Activated CD4-positive, alpha-beta T cell treated with anti-CD3 and anti-CD28 coated beads for 36 hours (primary cell): Measurements from ENCODE around the gene XKRX. TPM values are rescaled to one million over a fixed set of nuclear protein-coding genes. Genes with fewer than 3 reads are reported as not detected.
A peak's percentile ranks its signal among the peaks of the same experiment; 100 is the strongest.

ENCODE experiments used
- ATAC-seq: fragments of 200-7000 bp; cut with Tn5 transposase; one replicate; pipeline ENCODE4 v1.10.0; 2021; ENCODE audit warnings: mild to moderate bottlenecking, moderate library complexity
- CTCF ChIA-PET: fragments of 350-600 bp; sonication (Branson Sonifier 250); formaldehyde crosslinking; loops from one replicate; lab custom pipeline; 2021; ENCODE audit warnings: antibody characterized with exemption; lab: Charles Lee
- POLR2A ChIA-PET: fragments of 350-600 bp; sonication (Branson Sonifier 250); formaldehyde crosslinking; loops from one replicate; lab custom pipeline; 2021; ENCODE audit warnings: antibody characterized with exemption, inconsistent platforms; lab: Charles Lee
- DNase-seq: peaks from one replicate; pipeline ENCODE4 v3.0.0-alpha.2; 2020
- H3K27ac Mint-ChIP-seq: one replicate; pipeline ENCODE4 v1.8.0; 2021; ENCODE audit warnings: mixed read lengths
- H3K27me3 Mint-ChIP-seq: one replicate; pipeline ENCODE4 v1.8.0; 2021; ENCODE audit warnings: mixed read lengths
- H3K36me3 Mint-ChIP-seq: one replicate; pipeline ENCODE4 v1.8.0; 2021; ENCODE audit warnings: low read depth, mixed read lengths
- H3K4me1 Mint-ChIP-seq: one replicate; pipeline ENCODE4 v1.8.0; 2021; ENCODE audit warnings: mixed read lengths
- H3K4me3 Mint-ChIP-seq: one replicate; pipeline ENCODE4 v1.8.0; 2021; ENCODE audit warnings: mild to moderate bottlenecking, moderate library complexity, mixed read lengths
- H3K9me3 Mint-ChIP-seq: one replicate; pipeline ENCODE4 v1.8.0; 2021; ENCODE audit warnings: low read depth, mixed read lengths
- intact Hi-C, 2 experiments: fragments of 100-400 bp; cut with DNase I in 1 of 2; cut with micrococcal nuclease in 1 of 2; formaldehyde crosslinking; loops; one replicate each; pipeline versions ENCODE4 v1.14.2 to v1.15.1; 2022 to 2024; cut with DNase I, micrococcal nuclease
- total RNA-seq, 2 experiments: library from RNA; stranded (reverse); gene quantifications; one replicate each; pipeline ENCODE4 v1.2.3, GENCODE V29; 2021

Gene XKRX
- total RNA-seq, 2 experiments from 2014 or later: 0.78 to 1.0 TPM

DNA sequence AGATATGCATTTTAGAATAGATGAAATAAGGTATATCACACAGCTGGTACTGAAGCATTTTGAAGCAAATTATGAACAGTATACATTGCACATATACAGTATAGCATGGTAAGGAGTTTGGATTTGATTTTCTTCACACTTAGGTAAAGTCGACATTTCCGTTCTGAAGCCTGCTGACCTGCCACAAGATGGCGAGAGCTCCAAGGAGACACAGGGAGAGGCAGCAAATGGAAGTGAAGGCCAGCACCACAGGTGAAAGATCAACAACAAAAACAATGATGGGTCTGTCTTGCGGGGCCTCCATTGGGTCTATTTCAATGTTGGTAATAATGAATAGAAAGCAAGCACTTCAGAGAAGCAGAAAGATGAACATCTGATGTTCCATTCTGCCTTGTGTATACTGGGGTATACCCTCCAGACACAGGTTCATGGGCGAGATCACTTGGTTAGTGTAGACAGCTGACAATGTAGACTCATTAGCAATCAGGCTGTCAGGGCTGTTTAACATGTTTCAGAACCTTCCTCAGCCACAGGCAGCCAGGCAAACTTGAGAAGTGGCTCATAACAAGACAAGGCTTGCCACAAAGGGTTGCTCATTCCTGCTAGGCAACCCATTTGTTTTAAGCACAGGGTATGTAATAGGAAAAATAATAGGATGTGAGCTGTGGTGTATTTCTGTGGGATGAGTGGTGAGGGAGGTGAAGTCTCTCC, 33.2 kb downstream of the XKRX start:
- CTCF ChIA-PET: no interaction called here
- Mint-ChIP-seq H3K4me3 (no peak overlapping the region), H3K9me3 (no peaks in the 10 kb centered on the region), H3K36me3 (no peaks in the 10 kb centered on the region), H3K4me1 (no peaks in the 10 kb centered on the region), H3K27me3 (no peaks in the 10 kb centered on the region), H3K27ac (no peak overlapping the region)
- POLR2A ChIA-PET: no interaction called here
- intact Hi-C loops: loop anchor here (1.0 to 10.0 kb wide), 4 partner anchors 99 to 392 kb away; no protein-coding TSS in a partner anchor
- ATAC-seq (peak; percentile 51), DNase-seq (peak; percentile 52)

DNA sequence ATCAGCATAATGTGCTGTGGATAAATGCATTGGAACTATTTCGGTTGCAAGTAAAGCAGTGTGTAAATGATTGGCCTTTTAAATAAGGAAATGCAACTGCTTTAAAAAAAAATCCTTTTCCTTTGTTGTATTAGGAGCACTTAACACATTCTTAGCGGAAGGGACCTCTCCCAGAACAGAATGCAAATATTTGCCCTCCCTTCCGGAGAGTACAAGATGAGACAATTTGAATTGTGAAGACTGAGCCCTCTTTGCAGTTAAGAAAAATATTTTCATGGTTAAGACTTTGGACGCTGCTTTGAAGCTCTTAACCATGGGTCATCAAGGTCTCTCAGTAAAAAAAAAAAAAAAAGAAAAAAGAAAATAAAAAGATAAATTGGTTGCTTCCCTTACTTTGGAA, 45.1 kb downstream of the XKRX start:
- ChIA-PET CTCF (no interaction called here), POLR2A (no interaction called here)
- H3K27me3 Mint-ChIP-seq: no peaks in the 10 kb centered on the region

DNA sequence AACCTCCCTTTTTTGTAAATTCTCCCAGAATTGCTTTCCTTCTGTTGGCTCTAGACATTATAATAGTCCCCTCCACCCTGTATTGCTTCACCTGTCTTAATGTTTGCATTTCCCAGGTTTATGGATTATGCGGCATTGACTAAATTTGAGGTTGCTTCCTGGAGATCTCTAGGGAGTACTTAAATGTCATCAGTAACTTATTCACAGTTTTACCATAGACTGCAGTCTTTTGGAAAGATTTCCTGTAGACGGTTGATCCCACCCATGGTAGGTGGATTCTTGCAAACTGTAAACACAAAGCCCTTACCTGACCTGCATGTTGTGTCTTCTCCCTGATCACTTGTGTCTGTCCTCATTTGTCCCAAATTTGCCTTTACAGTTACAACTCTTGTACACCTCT, 48.3 kb downstream of the XKRX start:
- ChIA-PET CTCF (no interaction called here), POLR2A (no interaction called here)
- H3K9me3 Mint-ChIP-seq: no peaks in the 10 kb centered on the region
- intact Hi-C loops: no loop called here
- H3K27me3 Mint-ChIP-seq: peaks cover 1% of the 10 kb centered on the region
- H3K36me3 Mint-ChIP-seq: no peaks in the 10 kb centered on the region
- no peaks in the 10 kb centered on the region for H3K4me1 Mint-ChIP-seq
- DNase-seq (no peak), ATAC-seq (no peak)
- no peak overlapping the region for H3K27ac Mint-ChIP-seq
- no peak overlapping the region for H3K4me3 Mint-ChIP-seq

More for the DNA sequence above, 45.1 kb downstream of the XKRX start:
- DNase-seq (no peak), ATAC-seq (no peak)
- Mint-ChIP-seq H3K4me3 (no peak overlapping the region), H3K36me3 (no peaks in the 10 kb centered on the region), H3K4me1 (no peaks in the 10 kb centered on the region), H3K9me3 (no peaks in the 10 kb centered on the region), H3K27ac (no peak overlapping the region)
- intact Hi-C loops: no loop called here

DNA sequence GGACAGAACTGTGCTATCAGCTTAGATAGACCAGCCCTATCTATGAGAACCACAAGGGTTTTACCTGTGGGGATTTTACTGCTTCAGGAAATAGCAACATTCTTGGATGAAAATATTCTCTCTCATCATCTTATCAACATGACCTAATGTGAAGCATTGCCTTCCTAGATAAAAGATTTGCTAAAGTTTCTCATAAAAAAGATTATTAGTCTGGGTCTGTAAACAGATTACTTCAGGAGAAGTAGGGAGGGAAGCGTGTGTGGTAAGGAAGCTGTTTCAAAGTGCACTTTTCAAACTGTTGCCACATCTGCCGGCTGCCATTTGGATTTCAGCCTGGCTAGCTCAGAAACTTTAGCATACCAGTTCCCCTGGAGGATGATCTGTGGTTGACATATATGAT, 54.4 kb downstream of the XKRX start, which contains the start of gene NOX1:
NOX1 (minus strand) TSS at position 35 of the 400 bp plus-strand sequence. CDS start 220 bp downstream, outside the sequence.
- H3K9me3 Mint-ChIP-seq: no peaks in the 10 kb centered on the region
- H3K27ac Mint-ChIP-seq: no peak within 1 kb of the TSS
- ATAC-seq: no peak
- no peak within 1 kb of the TSS for H3K4me3 Mint-ChIP-seq
- peaks cover 1% of the 10 kb centered on the region for H3K27me3 Mint-ChIP-seq
- H3K36me3 Mint-ChIP-seq: no peaks in the 10 kb centered on the region
- no peaks in the 10 kb centered on the region for H3K4me1 Mint-ChIP-seq
- ChIA-PET POLR2A (no interaction called here), CTCF (no interaction called here)
- DNase-seq: no peak
- intact Hi-C loops: no loop called here

DNA sequence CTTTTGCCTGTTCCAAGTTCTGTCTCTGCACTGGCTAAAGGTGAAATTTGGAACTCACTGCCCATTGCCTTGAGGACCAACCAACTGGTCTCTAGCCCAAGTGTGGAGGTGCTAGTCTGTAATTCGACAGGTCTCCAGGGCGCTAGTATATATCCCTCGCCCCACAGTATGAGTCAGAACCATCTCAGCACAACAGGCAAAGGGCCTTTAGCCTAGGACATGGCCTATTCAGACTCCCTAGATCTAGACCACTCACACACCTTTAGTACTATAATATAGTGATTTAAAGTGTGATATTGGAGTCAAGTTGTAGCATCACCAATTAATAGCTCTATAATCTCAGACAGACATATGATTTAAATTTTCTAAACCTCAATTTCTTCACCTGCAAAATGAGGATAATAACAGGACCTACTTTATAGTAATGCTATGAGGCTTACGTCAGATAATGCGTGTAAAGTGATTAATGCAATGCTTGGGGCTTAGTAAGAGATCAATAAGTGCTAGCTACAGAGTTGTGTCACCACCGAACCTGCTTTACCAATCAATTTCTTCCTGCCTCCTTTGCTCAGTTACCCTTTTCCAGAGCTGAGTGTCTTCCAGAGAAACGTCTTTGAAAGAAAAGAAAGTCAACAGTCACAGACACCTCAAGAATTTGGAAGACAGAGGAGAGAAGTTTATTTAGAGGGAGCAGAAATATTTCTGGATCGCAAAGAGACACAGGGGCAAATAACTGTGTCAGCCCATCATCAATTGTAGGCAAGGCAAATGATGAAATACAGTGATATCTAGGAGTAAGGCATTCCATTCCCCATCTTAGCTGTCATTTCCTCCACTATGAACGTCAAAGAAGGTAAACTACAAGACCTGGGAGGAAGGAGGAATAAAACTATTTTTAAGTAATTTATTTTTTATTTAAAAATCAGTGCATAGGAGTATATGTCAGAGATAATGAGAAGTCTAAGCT, 56.8 kb downstream of the XKRX start:
- Mint-ChIP-seq H3K4me1 (no peaks in the 10 kb centered on the region), H3K36me3 (no peaks in the 10 kb centered on the region), H3K4me3 (no peak overlapping the region), H3K27ac (no peak overlapping the region), H3K27me3 (no peaks in the 10 kb centered on the region), H3K9me3 (no peaks in the 10 kb centered on the region)
- DNase-seq (no peak), ATAC-seq (no peak)
- intact Hi-C loops: no loop called here
- ChIA-PET POLR2A (no interaction called here), CTCF (no interaction called here)

DNA sequence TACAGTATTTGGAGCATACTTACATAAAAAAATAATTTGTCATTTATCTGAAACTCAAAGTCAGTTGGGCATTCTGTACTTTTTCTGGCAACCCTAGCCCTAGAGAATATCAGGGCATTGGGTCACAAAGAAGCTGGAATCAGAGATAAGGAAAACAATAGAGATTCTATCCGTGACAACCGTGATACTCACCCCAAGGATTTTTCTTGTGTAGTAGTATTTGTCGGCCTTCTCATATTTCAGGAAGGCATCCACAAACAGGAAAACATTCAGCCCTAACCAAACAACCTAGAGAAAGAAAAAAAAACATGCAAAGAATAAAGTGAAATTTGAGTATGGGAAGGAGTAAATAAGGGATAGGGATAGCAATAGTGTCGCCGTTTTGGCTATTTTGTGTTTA, 58.2 kb downstream of the XKRX start:
- H3K4me3 Mint-ChIP-seq: no peak overlapping the region
- ATAC-seq (no peak), DNase-seq (no peak)
- H3K36me3 Mint-ChIP-seq: no peaks in the 10 kb centered on the region
- ChIA-PET POLR2A (no interaction called here), CTCF (no interaction called here)
- H3K9me3 Mint-ChIP-seq: no peaks in the 10 kb centered on the region
- H3K27me3 Mint-ChIP-seq: peaks cover 2% of the 10 kb centered on the region
- H3K4me1 Mint-ChIP-seq: no peaks in the 10 kb centered on the region
- intact Hi-C loops: no loop called here
- no peak overlapping the region for H3K27ac Mint-ChIP-seq

DNA sequence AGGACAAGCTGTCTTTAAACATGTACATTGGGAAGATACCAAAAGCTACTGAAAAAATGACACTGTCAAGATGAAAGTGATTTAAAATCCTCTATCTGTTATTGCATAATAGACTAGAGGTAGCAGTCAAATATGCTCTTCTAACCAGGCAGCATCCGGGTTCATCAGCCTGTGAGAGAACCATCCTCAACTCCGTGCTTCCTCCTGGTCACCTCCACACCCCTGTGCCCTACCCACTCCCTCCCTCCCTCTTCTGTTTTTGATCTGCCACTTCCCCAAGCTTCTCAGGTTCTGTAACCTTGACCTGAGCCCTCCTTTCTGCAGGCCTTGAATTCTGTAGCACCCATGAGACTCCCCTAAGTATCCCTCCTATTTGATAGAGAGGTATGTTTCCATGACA, 60.4 kb downstream of the XKRX start:
- DNase-seq: no peak
- intact Hi-C loops: no loop called here
- H3K9me3 Mint-ChIP-seq: no peaks in the 10 kb centered on the region
- ChIA-PET CTCF (interaction anchor here (0.6 to 0.7 kb wide), 2 partner anchors 101 to 375 kb away, joined by 3 read pairs; no protein-coding TSS in a partner anchor), POLR2A (no interaction called here)
- H3K4me3 Mint-ChIP-seq: no peak overlapping the region
- no peak for ATAC-seq
- no peaks in the 10 kb centered on the region for H3K4me1 Mint-ChIP-seq
- H3K36me3 Mint-ChIP-seq: no peaks in the 10 kb centered on the region
- H3K27ac Mint-ChIP-seq: no peak overlapping the region
- peaks cover 2% of the 10 kb centered on the region for H3K27me3 Mint-ChIP-seq

DNA sequence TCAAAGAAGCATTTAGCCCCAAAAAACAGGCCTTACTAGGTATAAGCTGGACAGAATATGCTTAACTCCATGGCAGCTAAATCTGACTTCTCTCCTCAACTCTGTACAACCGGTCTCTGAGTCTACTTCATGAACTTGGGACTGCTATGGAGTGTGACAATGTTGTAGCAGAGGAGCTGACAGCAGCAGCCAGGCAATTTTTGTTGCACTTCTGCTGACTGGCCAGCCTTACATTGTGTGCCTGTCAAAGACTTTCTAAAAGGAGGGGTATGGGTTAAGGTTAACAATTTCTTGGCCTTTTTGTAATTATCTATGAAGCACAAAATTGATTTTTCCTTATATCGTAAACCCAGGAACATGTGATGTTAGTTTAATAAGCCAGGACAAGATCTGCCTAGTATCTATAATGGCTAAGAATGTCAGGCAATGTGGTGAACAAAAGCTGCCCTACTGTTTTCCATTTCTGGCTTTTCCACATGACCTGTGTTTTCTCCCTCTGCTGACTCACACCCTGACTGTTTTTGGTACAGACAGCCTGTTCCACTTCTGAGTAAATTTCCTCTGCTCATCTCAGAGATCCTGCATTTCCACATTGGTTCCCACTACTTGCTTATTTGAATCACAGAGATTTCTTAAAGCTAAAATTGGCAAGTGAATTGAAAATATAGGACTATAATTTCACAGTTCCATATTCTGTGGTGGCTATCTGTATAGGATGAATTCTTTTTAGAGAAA, 63.9 kb downstream of the XKRX start:
- CTCF ChIA-PET: no interaction called here

More for the DNA sequence above, 63.9 kb downstream of the XKRX start:
- no peaks in the 10 kb centered on the region for H3K36me3 Mint-ChIP-seq
- DNase-seq (no peak), ATAC-seq (no peak)
- H3K9me3 Mint-ChIP-seq: no peaks in the 10 kb centered on the region
- no peak overlapping the region for H3K27ac Mint-ChIP-seq
- POLR2A ChIA-PET: no interaction called here
- H3K27me3 Mint-ChIP-seq: peaks cover 2% of the 10 kb centered on the region
- no peaks in the 10 kb centered on the region for H3K4me1 Mint-ChIP-seq
- intact Hi-C loops: no loop called here
- no peak overlapping the region for H3K4me3 Mint-ChIP-seq

Other genes with a start within 250 kb of the XKRX start
- gene SYTL4, start 196.8 kb downstream of the XKRX start, total RNA-seq: not detected
- 10 to 100 TPM; 53.8 to 54.3 TPM for gene CSTF2, start 108.5 kb downstream of the XKRX start, total RNA-seq
- gene NOX1, start 54.6 kb downstream of the XKRX start, total RNA-seq: not detected
- not detected for gene ARL13A, start 40.8 kb upstream of the XKRX start, total RNA-seq
- gene TRMT2B, start 123.2 kb upstream of the XKRX start, total RNA-seq: 10 to 100 TPM; 20.6 to 24.3 TPM
- not detected for gene TMEM35A, start 150.0 kb upstream of the XKRX start, total RNA-seq
- 10 to 100 TPM; 19.6 to 20.6 TPM for gene CENPI, start 169.3 kb upstream of the XKRX start, total RNA-seq